Globus pallidus (tissue), 1 donor: ENCODE results near the gene SNRPD1.
"Not testable (repeated sequence)": the region's sequence is repeated elsewhere in the genome, so short reads cannot be mapped to it uniquely, and the experiment has no call there.

Experiments
- DNase-seq: peaks from one replicate; pipeline ENCODE4 v3.0.0-alpha.2; 2015; ENCODE audit warnings: low spot score

Gene SNRPD1

GRCh38 chr18:21612125-21613039 lies at the start of gene SNRPD1:
Gene SNRPD1 (plus strand): TSS chr18:21612314. CDS start chr18:21612430, 116 bp downstream.
- peak; percentile 85 for DNase-seq

- DNase-seq, result no peak
Measured at GRCh38 chr18:21571772-21572171, 40.3 kb upstream of the SNRPD1 start.

- no peak for DNase-seq
Measured at GRCh38 chr18:21575656-21576055, 36.5 kb upstream of the SNRPD1 start.

DNA sequence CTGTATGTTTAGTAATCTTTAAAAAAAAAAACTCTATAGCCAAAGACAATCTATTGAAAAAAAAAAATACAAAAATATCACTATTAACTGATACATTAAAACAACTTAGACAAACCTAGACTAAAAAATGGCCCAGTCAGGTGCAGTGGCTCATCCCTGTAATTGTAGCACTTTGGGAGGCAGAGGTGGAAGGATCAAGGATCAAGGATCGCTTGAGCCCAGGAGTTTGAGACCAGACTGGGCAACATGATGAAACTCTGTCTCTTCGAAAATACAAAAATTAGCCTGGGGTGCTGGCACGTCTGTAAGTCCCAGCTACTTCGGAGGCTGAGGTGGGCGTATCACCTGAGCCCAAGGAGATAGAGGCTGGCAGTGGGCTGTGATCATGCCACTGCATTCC lies 27.7 kb upstream of the SNRPD1 start:
- DNase-seq, result no peak

DNA sequence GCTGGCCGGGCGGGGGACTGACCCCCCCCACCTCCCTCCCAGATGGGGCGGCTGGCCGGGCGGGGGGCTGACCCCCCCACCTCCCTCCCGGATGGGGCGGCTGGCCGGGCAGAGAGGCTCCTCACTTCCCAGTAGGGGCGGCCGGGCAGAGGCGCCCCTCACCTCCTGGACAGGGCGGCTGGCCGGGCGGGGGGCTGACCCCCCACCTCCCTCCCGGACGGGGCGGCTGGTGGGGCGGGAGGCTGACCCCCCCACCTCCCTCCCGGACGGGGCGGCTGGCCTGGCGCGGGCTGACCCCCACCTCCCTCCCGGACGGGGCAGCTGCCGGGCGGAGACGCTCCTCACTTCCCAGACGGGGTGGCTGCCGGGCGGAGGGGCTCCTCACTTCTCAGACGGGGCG lies 19.8 kb upstream of the SNRPD1 start:
- not testable (repeated sequence) for DNase-seq

DNA sequence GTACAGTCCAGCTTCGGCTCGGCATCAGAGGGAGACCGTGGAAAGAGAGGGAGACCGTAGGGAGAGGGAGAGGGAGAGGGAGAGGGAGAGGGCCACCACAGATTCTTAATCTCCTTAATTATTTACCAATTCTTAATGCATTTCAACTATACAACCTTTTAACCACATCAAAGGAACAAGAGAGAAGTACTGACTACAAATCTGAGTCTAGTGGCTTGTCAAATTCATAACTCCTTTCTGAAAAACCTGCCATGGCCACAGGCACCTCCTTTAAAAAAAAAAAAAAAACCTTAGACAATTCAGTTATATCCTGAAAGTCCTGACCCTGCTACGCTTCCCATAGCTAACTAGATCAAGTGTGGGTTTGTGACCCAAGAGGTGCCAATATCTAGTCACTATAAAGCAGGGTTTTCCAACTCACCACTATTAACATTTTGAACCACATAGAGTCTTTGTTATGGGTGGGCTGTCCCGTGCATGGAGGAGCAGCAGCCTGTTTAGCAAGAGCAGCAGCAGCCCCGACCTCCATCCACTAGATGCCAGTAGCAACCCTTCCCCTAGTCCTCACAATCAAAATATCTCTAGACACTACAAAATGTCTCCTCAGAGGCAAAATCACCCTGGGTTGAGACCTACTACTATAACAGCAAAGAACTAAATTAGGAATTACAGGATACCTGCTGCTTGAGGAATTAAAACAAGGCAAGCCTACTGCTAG lies 18.4 kb upstream of the SNRPD1 start:
- no peak for DNase-seq

DNA sequence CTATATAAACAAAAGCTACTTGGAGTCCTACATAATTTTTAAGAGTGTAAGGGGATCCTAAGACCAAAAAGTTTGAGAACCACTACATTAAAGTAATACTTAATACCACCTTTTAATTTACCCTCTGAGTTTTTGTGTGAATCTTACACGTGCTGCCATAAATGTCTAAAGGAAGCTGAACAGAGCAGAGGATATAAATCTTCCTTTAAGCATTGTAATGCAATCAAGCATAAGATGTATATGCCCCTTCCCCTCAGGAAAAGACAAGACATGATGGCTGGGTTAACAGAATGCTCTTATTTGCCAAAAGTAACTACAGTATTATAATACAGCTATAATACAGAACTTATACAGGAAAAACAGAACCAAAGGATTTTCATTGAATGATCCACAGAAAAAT lies 14.5 kb upstream of the SNRPD1 start:
- no peak for DNase-seq

DNA sequence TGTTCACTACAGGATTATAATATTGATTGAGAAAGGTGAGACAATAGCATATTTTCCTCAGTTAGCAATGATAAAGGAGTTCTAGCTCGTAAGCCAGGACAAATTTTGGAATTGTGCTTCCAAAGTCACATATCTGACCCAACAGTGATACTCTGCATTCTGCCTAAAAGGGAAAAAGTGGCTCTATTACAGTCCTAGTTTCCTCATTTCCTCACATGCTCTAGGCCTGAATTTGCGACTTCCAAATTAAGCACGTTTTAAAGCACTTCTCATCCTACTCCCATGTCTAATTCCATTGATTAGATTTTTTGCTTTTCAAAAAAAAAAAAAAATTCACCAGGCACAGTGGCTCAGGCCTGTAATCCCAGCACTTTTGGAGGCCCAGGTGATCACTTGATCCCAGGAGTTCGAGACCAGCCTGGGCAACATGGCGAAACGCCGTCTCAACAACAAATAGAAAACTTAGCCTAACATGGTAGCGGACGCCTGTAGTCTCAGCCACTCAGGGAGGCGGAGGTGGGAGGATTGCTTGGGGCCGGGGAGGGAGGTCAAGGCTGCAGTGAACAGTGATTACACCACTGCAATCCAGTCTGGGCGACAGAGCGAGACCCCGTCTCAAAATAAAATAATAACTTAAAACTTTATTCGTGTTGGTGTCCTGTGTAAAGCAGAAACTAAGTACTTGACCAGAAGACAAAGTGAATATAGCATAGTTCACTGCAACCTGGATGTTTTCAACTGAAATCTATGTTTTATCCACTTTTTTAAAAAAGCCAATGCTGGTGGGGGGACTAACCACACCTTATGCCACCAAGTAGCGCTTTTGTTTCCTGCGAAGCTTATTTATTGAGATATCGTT lies 13.2 kb upstream of the SNRPD1 start:
- DNase-seq, result no peak

- DNase-seq, result no peak
Measured at GRCh38 chr18:21599585-21600525, 12.3 kb upstream of the SNRPD1 start.

GRCh38 chr18:21600526-21601410 lies 11.3 kb upstream of the SNRPD1 start, which contains the start of gene ESCO1:
Gene ESCO1 (minus strand): TSS chr18:21600704. CDS start chr18:21574843, 25,861 bp downstream.
- peak; percentile 89 for DNase-seq

- DNase-seq, result peak; percentile 38
Measured at GRCh38 chr18:21602299-21602587, 9.9 kb upstream of the SNRPD1 start.

GRCh38 chr18:21604671-21605070 lies 7.4 kb upstream of the SNRPD1 start:
- DNase-seq, result no peak

DNA sequence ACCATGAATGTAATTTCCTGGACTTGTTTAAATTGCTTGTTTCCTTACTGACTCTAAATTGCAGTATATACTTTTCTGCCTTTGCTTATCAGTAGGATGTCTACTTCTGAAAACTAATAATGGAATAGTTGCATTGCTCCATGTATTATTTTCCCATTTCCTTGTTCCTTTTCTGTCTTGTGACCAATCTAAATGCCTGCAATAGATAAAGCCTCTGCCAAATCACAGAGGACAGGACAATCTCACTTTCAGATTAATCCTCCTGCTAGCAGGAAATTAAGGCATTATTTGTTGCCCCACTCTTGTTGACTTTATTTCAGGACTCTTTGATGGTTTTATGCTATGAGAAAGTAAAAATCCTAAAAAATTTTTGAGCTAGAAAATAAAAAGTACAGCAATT lies 6.9 kb upstream of the SNRPD1 start:
- no peak for DNase-seq

DNA sequence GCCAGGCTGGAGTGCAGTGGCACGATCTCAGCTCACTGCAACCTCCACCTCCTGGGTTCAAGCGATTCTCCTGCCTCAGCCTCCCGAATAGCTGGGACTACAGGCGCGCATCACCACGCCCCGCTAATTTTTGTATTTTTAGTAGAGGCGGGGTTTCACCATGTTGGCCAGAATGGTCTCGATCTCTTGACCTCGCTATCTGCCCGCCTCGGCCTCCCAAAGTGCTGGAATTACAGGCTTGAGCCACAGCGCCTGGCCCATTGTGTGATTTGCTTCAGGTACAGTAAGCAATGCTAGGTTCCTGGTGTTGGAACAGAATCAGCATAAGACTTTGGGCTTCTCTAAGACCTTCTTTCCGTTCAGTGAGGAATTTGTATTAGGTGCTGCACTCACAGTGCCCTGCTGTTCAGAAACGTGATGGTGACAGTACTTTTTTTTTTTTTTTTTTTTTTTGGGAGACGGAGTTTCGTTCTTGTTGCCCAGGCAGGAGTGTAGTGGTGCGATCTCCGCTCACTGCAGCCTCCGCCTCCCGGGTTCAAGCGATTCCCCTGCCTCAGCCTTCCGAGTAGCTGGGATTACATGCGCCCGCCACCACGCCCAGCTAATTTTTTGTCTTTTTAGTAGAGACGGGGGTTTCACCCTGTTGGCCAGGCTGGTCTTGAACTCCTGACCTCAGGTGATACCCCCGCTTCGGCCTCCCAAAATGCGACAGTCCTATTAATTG lies 551 bp upstream of the SNRPD1 start:
- not testable (repeated sequence) for DNase-seq

DNA sequence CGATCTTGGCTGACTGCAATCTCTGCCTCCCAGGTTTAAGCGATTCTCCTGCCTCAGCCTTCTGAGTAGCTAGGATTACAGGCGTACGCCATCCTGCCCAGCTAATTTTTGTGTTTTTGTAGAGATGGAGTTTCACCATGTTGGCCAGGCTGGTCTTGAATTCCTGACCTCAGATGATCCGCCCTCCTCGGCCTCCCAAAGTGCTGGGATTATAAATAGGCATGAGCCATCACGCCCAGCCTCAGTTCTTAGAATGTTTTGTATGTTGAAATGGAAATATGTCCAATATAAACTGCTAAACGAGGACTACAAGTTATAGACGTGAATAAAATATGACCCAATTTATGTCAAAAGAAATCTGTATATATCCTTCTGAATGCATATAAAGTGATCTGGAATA lies 9.5 kb downstream of the SNRPD1 start:
- not testable (repeated sequence) for DNase-seq

DNA sequence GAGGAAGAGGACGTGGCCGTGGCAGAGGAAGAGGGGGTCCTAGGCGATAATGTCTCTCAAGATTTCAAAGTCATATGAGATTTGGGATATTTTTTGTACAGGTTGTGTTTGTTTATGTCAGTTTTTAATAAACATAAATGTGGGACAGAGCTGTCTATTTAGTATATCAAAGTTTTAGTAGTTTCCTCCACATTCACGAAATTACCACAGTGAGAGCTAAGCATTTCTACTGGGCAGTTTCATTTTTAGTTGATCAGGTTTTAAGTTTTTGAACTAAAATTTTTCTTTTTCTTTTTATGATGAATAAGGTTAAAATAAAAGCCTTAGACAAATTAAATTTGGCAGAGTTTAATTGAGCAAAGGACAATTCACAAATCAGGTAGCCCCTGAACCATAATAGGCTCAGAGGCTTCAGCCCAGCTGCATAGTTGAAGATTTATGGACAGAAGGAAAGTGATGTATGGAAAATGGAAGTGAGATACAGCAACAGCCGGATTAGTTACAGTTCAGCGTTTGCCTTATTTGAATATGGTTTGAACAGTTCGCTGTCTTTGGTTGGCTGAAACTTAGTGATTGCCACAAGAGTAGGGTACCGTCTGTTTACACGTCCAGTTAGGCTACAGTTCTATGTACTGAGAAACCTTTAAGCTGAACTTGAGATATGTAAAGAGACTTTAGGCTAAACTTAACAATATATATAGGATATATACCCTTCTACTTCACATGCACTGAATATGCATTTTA lies 17.1 kb downstream of the SNRPD1 start:
- DNase-seq, result no peak

DNA sequence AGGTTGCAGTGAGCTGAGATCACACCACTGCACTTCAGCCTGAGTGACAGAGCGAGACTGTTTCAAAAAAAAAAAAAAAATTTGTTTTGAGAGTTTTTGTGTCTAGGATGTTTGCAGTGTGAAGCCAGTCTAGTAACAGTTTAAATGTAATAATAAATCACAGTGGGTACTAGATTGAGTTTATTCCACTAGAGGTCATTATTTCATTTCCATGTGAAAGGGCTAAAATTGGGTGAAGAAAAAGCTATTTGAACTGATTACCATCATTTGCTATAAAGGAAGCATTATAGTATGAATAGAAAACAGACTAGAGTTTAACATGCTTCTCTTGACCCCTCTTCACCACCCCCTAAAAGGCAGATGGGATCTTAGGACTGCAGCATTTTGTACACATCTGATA lies 20.3 kb downstream of the SNRPD1 start:
- DNase-seq, result peak; percentile 3

- no peak for DNase-seq
Measured at GRCh38 chr18:21634588-21635199, 22.6 kb downstream of the SNRPD1 start.
